ENCODE measurements around the gene FOXN1.

FOXN1 gene

DNA sequence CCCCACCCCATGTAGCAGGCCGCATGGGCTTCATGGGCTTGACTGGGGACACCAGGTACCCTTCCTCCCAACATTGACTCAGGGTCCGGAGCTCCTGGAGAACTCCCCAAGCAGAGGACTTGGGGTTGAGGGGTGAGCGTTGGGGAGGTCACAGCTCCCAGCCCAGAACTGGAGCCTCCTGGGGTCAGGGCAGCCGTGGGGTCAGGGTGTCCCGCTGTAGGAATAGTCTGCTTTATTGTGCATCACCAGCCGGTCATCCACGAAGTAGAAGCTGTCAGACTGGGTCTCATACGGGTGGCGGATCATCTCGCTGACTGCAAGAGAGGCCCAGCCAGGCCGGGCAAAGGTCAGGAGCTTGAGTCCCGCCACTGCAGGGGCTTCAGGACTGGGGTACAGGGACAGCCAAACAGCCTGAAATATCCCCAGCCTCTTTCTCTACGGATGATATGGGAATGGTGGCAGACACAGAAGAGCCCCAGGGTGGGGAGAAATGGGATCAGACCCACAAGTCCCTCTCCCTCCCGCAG is 41.0 kb downstream of the FOXN1 start:
- DNase-seq (ENCODE audit: low read depth, low spot score), result no peak

DNA sequence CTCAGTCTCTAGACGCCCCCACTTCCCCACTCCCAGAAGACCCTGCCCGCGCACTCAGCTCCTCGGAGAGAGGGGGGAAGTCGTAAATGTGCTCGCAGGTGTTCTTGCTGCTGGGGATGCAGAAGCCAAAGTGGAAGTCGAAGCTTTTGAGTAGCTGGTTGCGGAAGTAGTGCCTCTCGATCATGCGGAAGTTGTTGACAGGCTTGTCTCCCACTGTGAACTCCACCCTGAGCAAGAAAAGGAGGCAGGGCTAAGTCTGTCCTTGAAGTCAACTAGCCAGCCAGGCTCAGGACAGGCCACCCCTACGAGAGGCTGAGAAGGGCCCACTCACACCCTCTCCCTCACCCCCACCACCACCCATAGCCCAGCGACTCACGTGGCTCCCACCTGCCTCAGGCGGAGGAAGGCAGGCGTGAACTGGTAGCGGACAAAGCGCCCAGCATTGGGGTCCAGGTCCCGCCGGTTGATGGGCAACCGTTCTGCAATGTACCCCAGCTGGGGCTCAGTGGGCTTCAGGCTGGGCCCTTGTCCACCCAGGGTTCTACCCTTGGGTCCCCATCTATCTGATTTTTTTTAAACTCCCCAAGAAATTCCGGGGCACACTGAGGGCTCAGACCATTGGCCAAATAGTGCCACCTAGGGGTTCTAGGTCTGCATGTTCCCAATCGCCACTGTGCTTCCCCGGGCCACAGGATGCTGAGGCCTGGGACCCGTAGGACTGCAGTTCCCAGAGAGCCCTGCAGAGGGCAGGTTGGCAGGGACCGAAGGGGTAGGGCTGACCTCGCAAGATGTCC is 41.7 kb downstream of the FOXN1 start:
- DNase-seq (ENCODE audit: low read depth, low spot score), result peak; percentile 21

DNA sequence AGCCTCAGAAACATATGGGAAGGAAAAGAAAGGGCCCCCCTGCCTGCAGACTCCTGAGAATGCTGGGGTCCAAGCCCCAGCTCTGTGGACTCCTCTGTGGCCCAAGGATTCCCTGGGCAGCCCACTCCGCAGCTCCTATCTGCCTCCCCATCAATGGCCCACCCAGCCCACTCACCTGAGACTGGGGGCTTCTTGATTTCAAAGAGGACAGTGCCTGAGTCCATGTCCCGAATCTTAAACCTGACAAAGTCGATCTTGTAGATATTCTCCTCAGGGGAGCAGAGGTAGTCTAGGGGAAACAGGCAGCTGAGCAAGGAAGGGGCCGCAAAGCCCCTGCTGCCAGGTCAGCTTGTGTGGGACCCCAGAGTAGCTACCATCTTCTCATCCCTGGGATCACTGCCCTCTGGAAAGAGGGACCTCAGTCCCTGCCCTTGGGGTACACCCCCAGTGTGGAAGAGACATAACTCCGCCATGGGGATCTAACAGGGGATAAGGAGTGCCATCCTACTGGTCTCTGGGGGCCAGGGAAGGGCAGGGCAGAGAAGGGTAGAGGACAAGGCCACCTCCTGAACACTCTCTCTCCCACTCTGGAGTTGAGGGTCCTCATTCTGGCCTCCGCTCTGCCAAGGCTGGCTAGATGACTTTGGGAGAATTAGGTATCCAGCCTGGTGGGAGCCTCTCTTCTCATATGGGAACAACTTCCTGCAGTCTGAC is 42.4 kb downstream of the FOXN1 start:
- DNase-seq (ENCODE audit: low read depth, low spot score), result no peak

DNA sequence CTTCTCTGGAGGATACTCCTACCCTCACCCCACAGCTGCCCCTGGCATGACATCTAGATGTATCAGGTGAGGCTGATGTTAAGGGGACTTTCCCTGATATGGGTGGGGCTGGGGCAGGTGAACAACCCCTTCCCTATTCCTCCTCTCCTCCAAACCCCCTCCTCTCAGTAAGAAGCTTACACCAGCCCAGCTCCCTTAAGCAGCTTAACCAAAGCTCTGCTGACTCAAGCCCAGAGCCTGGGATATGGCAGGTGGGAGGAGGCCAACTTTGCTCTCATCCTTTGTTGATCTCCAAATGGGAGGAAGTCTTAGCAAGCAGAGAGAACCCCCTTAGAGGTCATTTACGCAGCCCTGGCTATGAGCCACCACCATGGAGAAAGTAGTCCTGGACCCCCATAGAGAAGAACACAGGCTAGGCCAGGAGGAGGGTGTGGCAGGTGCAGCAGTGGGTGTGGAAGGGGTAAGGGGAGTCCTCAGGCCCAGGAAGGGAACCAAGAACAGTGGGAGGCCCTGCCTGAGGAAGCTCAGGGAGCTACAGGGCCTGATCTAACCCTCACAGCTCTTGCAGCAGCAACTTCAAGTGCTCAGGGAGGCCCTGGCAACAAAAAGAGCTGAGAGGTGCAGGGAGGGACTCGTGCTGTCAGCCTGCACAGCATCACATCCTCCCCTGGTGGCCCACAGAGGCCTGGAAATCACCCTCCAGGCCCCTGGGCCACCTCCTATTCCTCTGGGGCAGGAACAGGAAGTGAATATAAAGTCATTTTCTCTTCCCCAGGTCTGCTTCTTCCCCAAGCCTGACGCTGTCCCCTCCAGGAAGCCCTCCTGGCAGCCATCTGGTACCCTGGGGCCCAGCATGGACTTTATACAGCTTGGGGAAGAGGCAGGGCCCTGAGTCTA is 43.3 kb downstream of the FOXN1 start:
- DNase-seq (ENCODE audit: low read depth, low spot score), result no peak

DNA sequence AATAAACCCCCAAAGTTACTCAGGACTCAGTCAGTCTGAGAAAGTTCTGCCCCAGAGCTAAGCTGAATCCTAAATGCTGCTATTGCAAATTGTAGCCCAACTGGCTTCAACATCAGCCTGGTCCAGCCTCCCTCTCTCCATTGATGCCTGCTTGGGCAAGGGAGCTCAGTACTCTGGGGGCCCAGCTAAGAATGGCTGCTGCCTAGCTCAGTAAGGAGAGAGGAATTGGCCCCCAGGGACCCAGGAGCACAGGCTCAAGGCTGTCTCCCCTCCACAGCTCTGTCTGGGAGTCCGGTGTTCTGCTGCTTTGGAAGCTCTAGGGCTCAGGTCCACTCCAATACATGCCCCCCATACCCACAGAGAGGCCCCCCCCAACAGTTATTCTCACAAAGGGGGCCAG is 44.7 kb downstream of the FOXN1 start:
- DNase-seq (ENCODE audit: low read depth, low spot score), result no peak

DNA sequence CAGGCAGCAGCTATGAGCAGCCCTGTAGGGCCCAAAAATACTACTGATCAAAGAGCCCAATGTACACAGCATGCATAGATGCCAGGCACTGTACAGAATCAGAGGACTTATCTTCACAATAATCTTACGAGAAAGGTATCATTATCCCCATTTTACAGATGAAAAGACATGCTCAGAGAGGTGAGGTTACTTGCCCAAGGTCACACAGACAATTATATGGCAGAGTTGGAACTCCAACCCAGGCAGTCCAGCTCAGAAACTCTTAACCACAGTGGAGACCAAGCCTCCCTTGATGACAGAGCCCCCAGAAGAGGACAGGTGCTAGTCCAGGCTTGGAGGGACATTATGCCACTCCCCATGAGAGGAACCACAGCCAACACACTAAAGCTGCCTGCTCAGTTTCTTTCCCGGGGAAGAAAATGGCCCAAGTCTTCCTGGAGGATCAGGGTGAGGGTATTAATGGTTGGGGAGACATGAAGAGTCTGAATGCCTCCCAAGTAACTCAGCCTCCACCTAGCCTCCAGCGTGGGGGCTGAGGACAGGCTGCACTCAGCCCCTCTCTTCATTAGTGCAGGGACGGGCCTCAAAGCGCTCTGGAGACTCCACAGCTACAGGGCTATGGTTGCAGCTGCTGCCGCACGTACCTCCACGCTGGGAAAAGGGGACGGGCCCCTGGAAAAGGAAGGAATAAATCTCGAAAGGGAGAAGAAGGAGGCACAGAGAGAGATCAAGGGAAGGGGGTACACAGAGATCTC is 45.5 kb downstream of the FOXN1 start:
- DNase-seq (ENCODE audit: low read depth, low spot score), result no peak

DNA sequence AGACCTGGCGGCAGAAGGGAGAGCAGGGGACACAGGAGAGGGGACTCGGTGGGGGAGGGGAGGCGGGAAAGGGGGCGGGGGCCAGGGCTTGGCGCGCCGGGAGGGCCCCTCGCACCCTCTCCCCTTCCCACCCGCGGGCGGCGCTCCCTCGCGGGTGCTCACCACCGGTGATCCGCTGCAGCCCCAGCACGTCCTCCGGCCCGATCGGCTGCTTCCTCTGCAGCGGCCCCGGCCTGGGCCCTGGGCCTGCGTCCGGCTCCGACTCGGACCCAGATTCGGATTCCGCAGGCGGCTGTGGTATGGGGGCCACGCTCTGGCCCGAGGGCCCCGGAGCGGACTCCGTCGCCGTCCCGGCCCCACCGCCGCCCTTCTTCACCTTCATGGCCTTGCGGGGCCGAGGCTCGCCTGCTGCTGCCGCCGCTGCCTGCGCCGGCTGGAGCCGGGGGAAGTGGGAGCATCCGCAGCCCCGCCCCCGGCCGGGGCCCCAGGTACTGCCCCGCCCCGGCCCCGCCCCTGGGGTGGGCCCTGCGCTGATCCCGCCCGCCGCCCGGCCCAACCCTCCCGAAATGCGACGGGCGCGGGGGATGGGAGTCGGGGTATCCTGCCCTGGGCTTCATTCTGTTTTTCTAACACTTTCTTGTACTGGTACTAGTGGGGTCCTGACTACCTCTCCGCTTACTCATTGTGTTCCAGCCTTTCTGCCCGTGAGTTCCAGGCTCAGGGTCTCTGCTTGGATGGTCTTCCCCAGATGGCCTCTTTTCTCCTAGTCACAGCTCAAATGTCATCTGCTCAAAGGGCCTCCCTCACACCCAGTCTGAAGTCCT is 46.2 kb downstream of the FOXN1 start, which contains the start of gene UNC119:
Gene UNC119 (minus strand): TSS at position 449 of the 824 bp plus-strand sequence. CDS start 67 bp downstream, at position 382.
- peak; percentile 48 for DNase-seq (ENCODE audit: low read depth, low spot score)

DNA sequence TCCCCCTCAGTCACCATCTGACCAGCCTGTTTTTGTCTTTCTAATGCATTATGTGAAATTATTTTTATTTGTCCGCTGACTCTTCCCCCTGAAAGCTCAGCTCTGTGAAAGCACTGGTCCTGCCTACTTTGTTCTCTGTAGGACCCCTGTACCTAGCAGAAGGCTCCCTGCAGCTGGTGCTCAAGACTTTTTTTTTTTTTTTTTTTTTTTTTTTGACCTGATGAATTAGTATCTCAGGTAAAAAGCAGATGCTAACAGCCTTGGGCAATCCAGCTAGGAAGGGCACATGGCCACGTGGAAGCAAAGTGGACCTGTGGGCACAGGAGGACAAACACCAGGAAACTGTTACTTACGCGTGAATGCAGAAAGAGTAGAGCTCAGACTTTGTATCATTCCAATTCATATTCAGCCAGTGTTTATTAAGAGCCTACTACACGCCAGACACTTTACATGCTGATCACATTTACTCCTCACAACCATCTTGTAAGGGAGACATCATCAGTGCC is 46.9 kb downstream of the FOXN1 start:
- DNase-seq (ENCODE audit: low read depth, low spot score), result no peak

DNA sequence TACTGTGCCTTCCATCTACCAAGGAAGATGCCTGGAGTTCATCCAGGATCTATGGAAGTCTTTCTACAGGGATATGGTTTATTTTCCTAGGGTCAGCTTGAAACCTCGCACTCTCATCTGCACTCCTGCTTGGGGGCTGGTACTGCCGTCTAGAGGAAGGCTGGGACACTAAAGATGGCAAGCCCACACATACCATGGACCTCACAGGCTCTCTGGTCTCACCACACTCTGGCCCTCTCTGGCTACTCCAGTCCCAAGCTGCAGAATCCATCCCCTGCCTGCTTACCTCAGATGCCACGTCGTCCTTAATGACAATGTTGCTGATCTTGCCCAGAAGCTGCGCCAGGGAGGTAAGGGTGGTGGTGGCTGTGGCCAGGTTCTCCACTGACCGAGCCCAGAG is 48.4 kb downstream of the FOXN1 start:
- no peak for DNase-seq (ENCODE audit: low read depth, low spot score)

DNA sequence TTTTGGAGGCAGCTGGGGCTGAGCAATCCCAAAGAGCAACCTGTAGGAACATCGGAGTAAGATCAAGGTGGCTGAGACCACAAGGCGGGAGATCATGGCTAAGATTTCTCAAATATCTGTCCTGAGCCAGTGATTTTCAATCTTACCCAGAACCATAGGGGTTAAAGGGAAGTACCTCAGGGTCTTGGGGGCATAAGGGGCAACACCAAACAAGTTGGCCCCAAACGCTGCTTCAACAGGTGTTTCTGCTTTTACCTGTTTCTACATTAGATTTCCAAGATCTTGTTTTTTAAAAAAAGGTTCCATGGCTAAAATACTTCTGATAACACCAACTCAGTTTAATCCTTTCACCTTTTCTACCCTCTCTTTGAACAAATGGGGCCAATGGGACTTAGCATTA is 48.9 kb downstream of the FOXN1 start:
- no peak for DNase-seq (ENCODE audit: low read depth, low spot score)

DNA sequence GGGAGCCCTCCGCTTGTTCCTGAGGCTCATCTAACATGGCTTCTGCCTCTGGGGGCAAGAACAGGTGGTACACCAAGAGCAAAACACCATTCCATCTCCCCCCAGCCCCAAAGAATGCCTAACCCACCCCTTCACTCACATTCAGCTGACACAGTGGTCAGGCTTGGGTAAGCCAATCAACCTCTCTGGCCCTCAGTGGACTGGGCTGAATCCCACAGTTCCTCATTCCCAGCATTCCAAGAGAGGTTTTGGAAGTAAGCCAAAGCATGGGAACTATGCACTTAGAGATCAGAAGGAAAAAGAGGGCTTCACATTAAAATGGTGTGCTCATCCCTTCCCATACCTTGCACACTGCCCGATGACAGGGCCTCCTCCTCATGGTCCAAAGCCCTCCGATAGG is 57.3 kb downstream of the FOXN1 start:
- DNase-seq (ENCODE audit: low read depth, low spot score), result no peak

DNA sequence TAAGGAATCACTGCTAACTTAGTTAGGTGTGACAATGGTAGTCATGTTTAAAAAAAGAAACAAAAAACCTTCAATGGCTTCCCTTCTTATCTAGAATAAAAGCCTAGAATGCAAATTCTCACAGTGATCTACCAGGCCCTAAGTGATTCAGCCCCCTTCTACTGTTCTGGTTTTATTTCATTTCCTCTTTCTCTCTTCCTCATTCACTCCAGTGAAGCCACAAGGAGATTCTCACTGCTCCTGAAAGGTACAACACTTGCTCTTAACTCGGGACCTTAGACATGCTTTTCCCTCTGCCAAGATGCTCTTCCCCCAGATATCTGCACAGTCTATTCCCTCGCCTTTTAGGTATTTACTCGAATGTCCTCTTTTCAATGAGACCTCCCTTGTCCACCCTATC is 61.5 kb downstream of the FOXN1 start:
- no peak for DNase-seq (ENCODE audit: low read depth, low spot score)

DNA sequence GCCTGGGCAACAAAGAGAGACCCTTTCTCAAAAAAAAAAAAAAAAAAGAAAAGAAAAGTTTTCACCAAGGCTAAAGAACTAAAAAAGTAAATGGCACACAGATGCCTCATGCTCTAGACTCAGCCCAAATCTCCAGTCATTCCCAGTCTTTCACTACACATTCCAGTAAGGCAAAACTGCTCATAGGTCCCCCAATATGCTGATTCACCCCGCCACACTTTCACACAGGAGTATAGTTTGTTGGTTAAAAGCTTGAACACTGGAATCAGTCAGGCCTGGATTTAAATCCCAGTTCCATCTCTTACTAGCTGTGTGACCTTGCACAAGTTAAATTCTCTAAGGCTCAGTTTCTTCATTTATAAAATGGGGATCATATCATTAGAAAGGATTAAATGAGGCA is 63.3 kb downstream of the FOXN1 start:
- DNase-seq (ENCODE audit: low read depth, low spot score), result no peak

DNA sequence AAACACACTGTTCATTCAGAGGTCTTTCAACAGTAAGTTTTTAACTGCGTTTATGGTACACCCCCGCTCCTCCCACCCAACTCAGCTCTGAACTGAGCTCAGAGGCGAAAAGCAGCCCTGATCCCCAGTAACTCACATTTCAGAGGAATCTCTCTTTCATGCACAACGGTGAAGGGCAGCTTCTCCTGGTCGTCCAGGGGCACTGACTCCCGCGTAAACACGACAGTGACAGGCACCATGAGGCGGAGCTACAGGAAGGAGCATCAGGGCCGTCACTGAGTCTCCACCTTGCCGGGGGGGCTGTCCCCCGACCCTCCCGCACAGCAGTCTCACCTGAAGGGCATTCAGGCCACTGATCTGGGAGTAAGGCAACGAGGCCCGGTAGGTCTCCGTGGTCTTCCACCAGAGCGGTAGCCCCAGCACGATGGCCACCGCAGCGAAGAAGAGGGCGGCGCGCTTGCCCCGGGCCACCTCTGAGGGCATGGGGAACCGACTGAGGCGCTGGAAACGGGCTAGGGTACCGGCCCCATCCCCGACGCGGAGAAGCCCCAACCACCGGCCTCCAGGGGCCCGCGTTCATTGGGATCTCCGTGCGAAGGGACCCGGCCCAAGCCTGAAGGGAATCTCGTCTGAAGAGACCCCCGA is 64.7 kb downstream of the FOXN1 start:
- DNase-seq (ENCODE audit: low read depth, low spot score), result no peak

DNA sequence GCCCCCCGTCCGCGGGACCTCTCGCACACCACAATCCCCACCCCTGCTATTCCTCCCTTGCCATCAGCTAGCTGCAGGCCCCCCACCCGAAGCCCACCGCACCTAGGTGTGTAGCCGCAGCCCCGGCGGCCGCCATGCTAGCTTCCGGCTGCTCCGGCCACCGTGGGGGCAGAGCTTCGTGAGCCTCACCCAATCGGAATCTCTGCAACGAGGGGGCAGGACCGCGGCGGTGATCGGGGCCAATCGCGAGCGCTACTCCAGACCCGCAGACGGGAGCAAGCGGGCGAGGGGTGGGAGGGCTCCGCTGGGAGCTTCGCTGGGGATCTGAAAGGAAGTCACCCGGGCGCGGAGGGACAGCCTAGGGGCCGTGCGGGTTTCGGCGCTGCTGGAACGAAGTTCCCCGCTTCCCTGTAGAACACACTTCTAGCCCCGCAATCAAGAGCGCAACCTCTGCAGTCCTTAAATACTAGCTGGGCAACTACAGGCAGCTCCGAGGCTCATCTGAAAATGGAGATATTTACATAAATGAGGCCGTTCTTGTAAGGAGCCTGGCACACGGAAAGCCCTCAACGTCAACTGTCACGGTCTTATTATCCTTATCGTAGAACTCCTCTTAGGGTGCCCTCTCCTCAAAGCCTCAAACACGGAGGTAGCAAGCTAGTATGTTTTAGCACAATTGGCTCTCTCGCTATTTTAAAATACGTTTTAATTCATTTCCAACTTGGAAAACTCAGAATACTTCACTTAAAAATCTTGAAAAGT is 65.4 kb downstream of the FOXN1 start, which contains the start of gene PIGS:
Gene PIGS (minus strand): TSS at position 164 of the 762 bp plus-strand sequence. CDS start 28 bp downstream, at position 136.
- peak; percentile 85 for DNase-seq (ENCODE audit: low read depth, low spot score)

DNA sequence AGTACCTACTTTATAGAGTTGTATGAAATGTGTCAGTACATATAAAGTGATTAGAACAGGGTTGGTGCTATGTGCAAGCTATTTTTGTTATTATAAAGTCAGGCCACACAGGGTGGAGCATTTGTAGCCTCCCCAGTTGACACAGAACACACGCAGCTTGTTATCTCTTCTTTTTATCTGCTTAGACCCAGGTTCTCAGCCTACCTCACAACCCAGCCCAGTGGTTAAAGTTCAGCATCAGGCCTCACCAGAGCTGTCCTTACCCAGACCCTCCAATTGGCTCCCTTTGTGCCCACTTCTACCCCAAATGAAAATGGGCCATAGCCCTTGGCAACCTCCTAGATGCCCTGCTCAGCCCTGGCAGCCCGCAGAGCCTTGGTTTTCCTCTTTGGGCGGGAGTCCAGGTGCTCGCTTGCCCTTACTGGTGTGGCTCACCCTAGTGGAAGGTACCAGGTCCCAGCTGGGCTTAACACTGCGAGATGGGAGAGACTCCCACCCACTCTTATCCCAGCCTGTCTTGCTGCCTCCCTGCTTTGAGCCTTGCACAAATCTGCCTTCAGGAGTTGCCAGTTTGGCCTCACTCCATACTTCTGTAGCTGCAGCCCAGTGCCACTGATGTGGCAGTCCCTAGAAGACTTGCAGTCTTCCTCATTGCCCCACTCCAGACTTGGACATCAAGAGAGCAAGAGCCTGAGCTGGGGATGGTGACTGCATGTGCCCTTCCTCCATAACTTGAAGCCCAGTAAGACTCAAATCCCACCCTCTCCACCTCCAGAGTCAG is 66.3 kb downstream of the FOXN1 start:
- no peak for DNase-seq (ENCODE audit: low read depth, low spot score)

DNA sequence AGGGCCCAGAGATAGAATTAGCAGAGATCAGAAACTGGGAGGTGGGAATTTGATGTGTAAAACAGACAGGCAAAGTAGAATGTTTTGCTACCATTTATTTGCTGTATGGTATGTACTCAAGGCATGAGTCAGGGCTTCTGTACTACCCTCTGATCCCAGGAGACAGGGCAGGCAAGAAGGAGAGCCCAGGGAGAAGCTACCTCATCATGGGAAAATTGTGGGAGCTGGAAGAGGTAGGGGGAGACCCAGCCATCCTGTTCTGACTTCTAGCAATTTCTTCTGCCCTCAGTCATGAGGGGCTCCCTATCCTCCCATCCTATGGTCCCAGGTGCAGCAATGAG is 66.9 kb downstream of the FOXN1 start:
- no peak for DNase-seq (ENCODE audit: low read depth, low spot score)

DNA sequence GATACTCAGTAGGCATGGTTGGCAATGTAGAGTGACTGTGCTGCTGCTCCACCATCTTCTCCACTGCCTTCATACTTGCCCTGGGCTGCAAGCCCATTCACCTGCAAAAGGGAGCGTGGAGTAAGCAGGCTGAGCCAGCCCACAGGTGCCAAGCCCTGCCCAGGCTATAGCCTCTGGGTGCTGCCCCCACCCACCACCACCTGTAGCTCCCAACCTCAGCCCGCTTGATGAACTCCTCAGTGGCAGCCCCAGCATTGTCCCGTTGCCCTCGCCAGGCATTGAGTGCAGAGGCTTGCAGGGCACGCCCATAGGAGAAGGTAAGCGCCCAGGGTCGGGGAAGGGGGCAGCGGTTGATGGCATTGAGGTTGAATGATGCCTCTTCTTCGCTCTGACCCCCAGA is 67.4 kb downstream of the FOXN1 start:
- DNase-seq (ENCODE audit: low read depth, low spot score), result no peak
